Neural cell (in vitro differentiated cells): ENCODE results near the gene CNTNAP2. TPM values are rescaled to one million over a fixed set of nuclear protein-coding genes. Genes with fewer than 3 reads are reported as not detected.

Source experiments
- H2AFZ ChIP-seq: fragments of 200-600, 300-800 bp; sonication (generic), shearing (Covaris generic); 2 replicates; pipeline ENCODE4 v1.6.0; 2014; ENCODE audit warnings: low read depth, mild to moderate bottlenecking, antibody characterized with exemption, low read length, moderate library complexity
- H3F3A ChIP-seq: fragments of 200-600 bp; shearing (Covaris generic); 2 replicates; pipeline ENCODE4 v1.6.1; 2016; ENCODE audit warnings: mild to moderate bottlenecking, moderate library complexity, mixed read lengths, antibody characterized with exemption, low read length; ENCODE audit not compliant: insufficient read depth, poor library complexity, severe bottlenecking
- H3K27ac ChIP-seq: fragments of 200-600, 300-800 bp; sonication (generic), shearing (Covaris generic); 2 replicates; pipeline ENCODE4 v1.5.1; 2014; ENCODE audit warnings: mild to moderate bottlenecking, low read length, moderate library complexity
- H3K27me3 ChIP-seq: fragments of 300-800, 200-600 bp; sonication (generic), shearing (Covaris generic); 2 replicates; pipeline ENCODE4 v1.6.0; 2014; ENCODE audit warnings: mild to moderate bottlenecking, low read depth, low read length, moderate library complexity; ENCODE audit not compliant: insufficient read depth
- H3K36me3 ChIP-seq: fragments of 300-800, 200-600 bp; sonication (generic), shearing (Covaris generic); 2 replicates; pipeline ENCODE4 v1.5.1; 2014; ENCODE audit warnings: mild to moderate bottlenecking, antibody characterized with exemption, low read length, moderate library complexity; ENCODE audit not compliant: insufficient read depth
- H3K4me2 ChIP-seq: fragments of 300-800, 200-600 bp; sonication (generic), shearing (Covaris generic); 2 replicates; pipeline ENCODE4 v1.6.0; 2014; ENCODE audit warnings: mild to moderate bottlenecking, low read length
- H3K4me3 ChIP-seq: fragments of 300-800, 200-600 bp; sonication (generic), shearing (Covaris generic); 2 replicates; pipeline ENCODE4 v1.5.1; 2014; ENCODE audit warnings: mild to moderate bottlenecking, low read length, moderate library complexity
- H3K79me2 ChIP-seq: fragments of 200-600 bp; shearing (Covaris generic); replicated peaks from 2 replicates; pipeline ENCODE4 v1.6.0; 2014; ENCODE audit warnings: mild to moderate bottlenecking, low read length, moderate library complexity; ENCODE audit not compliant: insufficient read depth
- H3K9ac ChIP-seq: fragments of 300-800, 200-600 bp; sonication (generic), shearing (Covaris generic); 2 replicates; pipeline ENCODE4 v1.6.1; 2016; ENCODE audit warnings: mild to moderate bottlenecking, low read length, mixed read lengths
- H3K9me2 ChIP-seq: fragments of 200-600 bp; shearing (Covaris generic); 2 replicates; pipeline ENCODE4 v1.6.1; 2016; ENCODE audit warnings: mild to moderate bottlenecking, low read length, mixed read lengths; ENCODE audit not compliant: insufficient read depth
- H3K9me3 ChIP-seq: fragments of 200-600, 300-800 bp; sonication (generic), shearing (Covaris generic); 2 replicates; pipeline ENCODE4 v1.6.1; 2016; ENCODE audit warnings: mild to moderate bottlenecking, mixed run types, low read length, moderate library complexity, mixed read lengths
- H4K20me1 ChIP-seq: fragments of 200-600 bp; shearing (Covaris generic); 2 replicates; pipeline ENCODE4 v1.6.1; 2016; ENCODE audit warnings: mild to moderate bottlenecking, mixed run types; ENCODE audit not compliant: insufficient read depth
- EP300 ChIP-seq: fragments of 450-650 bp; conservative IDR thresholded peaks from 2 replicates; pipeline ENCODE4 v1.6.1; 2014; ENCODE audit warnings: antibody characterized with exemption, mild to moderate bottlenecking, moderate library complexity; ENCODE audit not compliant: poor library complexity, severe bottlenecking
- EZH2 ChIP-seq: fragments of 200-600, 300-800 bp; shearing (Covaris generic), sonication (generic); IDR thresholded peaks from 2 replicates; pipeline ENCODE4 v1.6.1; 2014; ENCODE audit warnings: antibody characterized with exemption, low read length, borderline replicate concordance, mild to moderate bottlenecking; ENCODE audit not compliant: insufficient read depth, poor library complexity, severe bottlenecking
- MXI1 ChIP-seq: fragments of 450-650 bp; conservative IDR thresholded peaks from 2 replicates; pipeline ENCODE4 v1.6.1; 2014; ENCODE audit warnings: antibody characterized with exemption, mild to moderate bottlenecking; ENCODE audit not compliant: poor library complexity, severe bottlenecking
- POLR2AphosphoS5 ChIP-seq: IDR thresholded peaks from 2 replicates; pipeline ENCODE4 v1.6.1; 2012
- RAD21 ChIP-seq: fragments of 450-650 bp; conservative IDR thresholded peaks from 2 replicates; pipeline ENCODE4 v1.6.1; 2014; ENCODE audit warnings: antibody characterized with exemption, mild to moderate bottlenecking, moderate library complexity
- SMC3 ChIP-seq: fragments of 450-650 bp; conservative IDR thresholded peaks from 2 replicates; pipeline ENCODE4 v1.6.1; 2014; ENCODE audit warnings: antibody characterized with exemption, mild to moderate bottlenecking, moderate library complexity; ENCODE audit not compliant: poor library complexity
- TAF1 ChIP-seq: IDR thresholded peaks from 2 replicates; pipeline ENCODE4 v1.6.1; 2012; ENCODE audit warnings: low read depth
- polyA plus RNA-seq: library from polyadenylated mRNA; depleted of rRNA; stranded (reverse); fragments of >200 nt; gene quantifications from 2 replicates; pipeline ENCODE4 v1.2.3, GENCODE V29; 2014
- TF ChIP-seq, protein P1 (sequence below): fragments of 450-650 bp; IDR thresholded peaks from 2 replicates; pipeline ENCODE4 v1.5.1; 2014; ENCODE audit warnings: antibody characterized with exemption, mild to moderate bottlenecking, moderate library complexity; ENCODE audit not compliant: poor library complexity, severe bottlenecking
- TF ChIP-seq, protein P2 (sequence below): IDR thresholded peaks from 2 replicates; pipeline ENCODE4 v1.6.1; 2012; ENCODE audit warnings: borderline replicate concordance

Gene CNTNAP2
- polyA plus RNA-seq, 1 donor from 2014 or later: 276 TPM

DNA sequence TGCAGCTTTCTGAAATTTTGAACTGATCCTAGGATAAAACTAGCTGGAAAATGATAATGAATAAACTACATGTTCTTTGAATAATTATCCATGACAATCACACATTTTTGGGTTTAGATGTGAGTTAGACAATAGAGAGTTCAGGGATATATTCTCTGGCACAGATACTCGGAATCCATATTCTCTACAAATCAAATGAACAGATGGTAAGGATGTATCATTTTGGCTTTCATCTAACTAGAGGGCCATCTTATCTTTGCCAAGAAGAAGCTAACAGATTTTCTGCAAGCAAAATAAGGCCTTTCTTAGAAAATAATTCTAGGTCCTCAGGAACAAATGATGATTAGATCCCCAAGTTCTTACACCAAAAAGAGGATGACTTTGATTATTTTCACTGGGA lies 2118.1 kb downstream of the CNTNAP2 start (continued):
- no peak for TF ChIP-seq SMC3
- TF ChIP-seq RAD21: no peak

DNA sequence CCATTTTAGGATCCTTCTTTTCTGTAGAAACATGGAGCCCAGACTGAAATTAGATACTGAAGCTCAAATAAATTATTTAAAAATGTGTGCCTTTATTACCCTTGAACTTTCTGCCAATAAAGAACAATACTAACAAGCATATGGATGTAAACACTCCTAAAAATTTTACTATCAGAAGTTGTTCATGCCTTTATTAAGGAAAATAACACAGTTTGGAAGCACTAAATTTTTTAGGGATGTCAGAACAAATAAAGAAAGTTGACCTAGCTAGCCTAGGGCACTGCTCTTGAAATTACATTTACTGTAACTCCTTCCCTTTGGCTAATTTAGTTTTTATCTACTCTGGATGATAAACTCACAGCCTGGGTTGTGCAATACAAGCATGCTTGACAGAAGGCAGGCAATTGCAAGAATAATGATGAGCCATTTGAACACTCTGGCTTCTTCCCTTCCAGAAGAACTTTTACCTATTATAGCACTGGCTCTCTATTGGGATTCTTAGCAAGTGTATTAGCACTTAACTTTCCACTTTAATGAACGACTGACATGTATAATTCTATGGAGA lies 2122.2 kb downstream of the CNTNAP2 start:
- H3K27me3 ChIP-seq: no peaks in the 10 kb centered on the region
- H3K4me2 ChIP-seq: no peak overlapping the region
- no peaks in the 10 kb centered on the region for H3K9me3 ChIP-seq

DNA sequence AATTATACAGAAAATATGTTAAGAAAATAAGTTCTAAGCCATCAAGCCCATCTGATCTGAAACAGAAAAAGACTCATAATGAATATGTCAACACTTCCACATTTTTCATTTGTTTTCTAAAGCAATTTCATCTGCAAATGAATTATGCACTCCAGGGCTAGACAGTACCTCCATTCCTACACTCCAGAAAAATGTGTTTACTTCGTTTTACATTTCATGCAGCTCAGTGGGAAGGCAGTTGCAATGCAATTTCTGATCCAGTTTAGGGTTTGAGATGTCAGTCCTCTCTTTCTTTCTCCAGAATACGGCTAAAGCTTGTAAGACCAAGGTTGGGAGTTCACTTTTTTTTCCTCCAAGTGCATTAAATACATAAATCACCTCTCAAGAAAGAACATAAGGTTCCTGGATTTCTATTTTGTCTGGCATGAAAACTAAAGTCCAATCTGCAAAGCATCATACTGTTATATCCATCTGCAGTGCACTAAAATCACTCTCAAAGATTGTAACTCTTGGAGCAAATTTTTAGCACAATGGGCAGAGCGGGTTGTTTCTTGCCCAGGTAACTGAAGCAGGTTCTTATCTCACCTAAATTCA lies 2125.2 kb downstream of the CNTNAP2 start:
- Histone ChIP-seq H3K27ac (no peak overlapping the region), H3K9ac (no peak overlapping the region), H3K27me3 (no peaks in the 10 kb centered on the region), H3K9me3 (no peaks in the 10 kb centered on the region), H3K9me2 (no peaks in the 10 kb centered on the region), H3K36me3 (no peaks in the 10 kb centered on the region), H3K79me2 (no peaks in the 10 kb centered on the region), H4K20me1 (no peaks in the 10 kb centered on the region), H3F3A (no peaks in the 10 kb centered on the region), H3K4me2 (no peak overlapping the region), H3K4me3 (no peak overlapping the region), H2AFZ (no peak overlapping the region)
- TF ChIP-seq, protein P1, sequence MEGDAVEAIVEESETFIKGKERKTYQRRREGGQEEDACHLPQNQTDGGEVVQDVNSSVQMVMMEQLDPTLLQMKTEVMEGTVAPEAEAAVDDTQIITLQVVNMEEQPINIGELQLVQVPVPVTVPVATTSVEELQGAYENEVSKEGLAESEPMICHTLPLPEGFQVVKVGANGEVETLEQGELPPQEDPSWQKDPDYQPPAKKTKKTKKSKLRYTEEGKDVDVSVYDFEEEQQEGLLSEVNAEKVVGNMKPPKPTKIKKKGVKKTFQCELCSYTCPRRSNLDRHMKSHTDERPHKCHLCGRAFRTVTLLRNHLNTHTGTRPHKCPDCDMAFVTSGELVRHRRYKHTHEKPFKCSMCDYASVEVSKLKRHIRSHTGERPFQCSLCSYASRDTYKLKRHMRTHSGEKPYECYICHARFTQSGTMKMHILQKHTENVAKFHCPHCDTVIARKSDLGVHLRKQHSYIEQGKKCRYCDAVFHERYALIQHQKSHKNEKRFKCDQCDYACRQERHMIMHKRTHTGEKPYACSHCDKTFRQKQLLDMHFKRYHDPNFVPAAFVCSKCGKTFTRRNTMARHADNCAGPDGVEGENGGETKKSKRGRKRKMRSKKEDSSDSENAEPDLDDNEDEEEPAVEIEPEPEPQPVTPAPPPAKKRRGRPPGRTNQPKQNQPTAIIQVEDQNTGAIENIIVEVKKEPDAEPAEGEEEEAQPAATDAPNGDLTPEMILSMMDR: no peak

More for the DNA sequence above, 2122.2 kb downstream of the CNTNAP2 start:
- Histone ChIP-seq H3K9me2 (no peaks in the 10 kb centered on the region), H4K20me1 (no peaks in the 10 kb centered on the region), H3K4me3 (no peak overlapping the region), H3K79me2 (no peaks in the 10 kb centered on the region), H3K9ac (no peak overlapping the region), H2AFZ (no peak overlapping the region), H3F3A (no peaks in the 10 kb centered on the region), H3K36me3 (no peaks in the 10 kb centered on the region), H3K27ac (no peak overlapping the region)
- TF ChIP-seq, protein P2, sequence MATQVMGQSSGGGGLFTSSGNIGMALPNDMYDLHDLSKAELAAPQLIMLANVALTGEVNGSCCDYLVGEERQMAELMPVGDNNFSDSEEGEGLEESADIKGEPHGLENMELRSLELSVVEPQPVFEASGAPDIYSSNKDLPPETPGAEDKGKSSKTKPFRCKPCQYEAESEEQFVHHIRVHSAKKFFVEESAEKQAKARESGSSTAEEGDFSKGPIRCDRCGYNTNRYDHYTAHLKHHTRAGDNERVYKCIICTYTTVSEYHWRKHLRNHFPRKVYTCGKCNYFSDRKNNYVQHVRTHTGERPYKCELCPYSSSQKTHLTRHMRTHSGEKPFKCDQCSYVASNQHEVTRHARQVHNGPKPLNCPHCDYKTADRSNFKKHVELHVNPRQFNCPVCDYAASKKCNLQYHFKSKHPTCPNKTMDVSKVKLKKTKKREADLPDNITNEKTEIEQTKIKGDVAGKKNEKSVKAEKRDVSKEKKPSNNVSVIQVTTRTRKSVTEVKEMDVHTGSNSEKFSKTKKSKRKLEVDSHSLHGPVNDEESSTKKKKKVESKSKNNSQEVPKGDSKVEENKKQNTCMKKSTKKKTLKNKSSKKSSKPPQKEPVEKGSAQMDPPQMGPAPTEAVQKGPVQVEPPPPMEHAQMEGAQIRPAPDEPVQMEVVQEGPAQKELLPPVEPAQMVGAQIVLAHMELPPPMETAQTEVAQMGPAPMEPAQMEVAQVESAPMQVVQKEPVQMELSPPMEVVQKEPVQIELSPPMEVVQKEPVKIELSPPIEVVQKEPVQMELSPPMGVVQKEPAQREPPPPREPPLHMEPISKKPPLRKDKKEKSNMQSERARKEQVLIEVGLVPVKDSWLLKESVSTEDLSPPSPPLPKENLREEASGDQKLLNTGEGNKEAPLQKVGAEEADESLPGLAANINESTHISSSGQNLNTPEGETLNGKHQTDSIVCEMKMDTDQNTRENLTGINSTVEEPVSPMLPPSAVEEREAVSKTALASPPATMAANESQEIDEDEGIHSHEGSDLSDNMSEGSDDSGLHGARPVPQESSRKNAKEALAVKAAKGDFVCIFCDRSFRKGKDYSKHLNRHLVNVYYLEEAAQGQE: no peak
- TF ChIP-seq, protein P1: no peak
- TF ChIP-seq EZH2 (no peak), SMC3 (no peak), EP300 (no peak), RAD21 (no peak), POLR2AphosphoS5 (no peak), MXI1 (no peak), TAF1 (no peak)
